Gastroesophageal sphincter (tissue), 3 donors: ENCODE data around the gene RGPD6.
"Not testable (repeated sequence)": the region's sequence is repeated elsewhere in the genome, so short reads cannot be mapped to it uniquely, and the experiment has no call there.

Experiments
- CTCF ChIP-seq, 4 experiments: fragments of 200-600 bp in 2 of 4; fragments of 450-650 bp in 2 of 4; sonication (generic) in 1 of 4; IDR thresholded peaks; one replicate each; pipeline ENCODE4 v1.5.1; 2017 to 2019; ENCODE audit warnings: antibody characterized with exemption in 4 of 4, mild to moderate bottlenecking in 2 of 4, moderate library complexity in 2 of 4
- EP300 ChIP-seq: sonication (generic); formaldehyde crosslinking; IDR thresholded peaks from one replicate; pipeline ENCODE4 v1.6.1; 2017; ENCODE audit warnings: antibody characterized with exemption, mild to moderate bottlenecking
- POLR2A ChIP-seq, 2 donors: fragments of 450-650 bp; IDR thresholded peaks; one replicate each; pipeline ENCODE4 v1.6.1; 2017; ENCODE audit warnings: antibody characterized with exemption in 2 of 2, mild to moderate bottlenecking in 2 of 2, moderate library complexity in 1 of 2
- POLR2AphosphoS5 ChIP-seq: sonication (generic); formaldehyde crosslinking; IDR thresholded peaks from one replicate; pipeline ENCODE4 v1.6.1; 2017; ENCODE audit warnings: antibody characterized with exemption

DNA sequence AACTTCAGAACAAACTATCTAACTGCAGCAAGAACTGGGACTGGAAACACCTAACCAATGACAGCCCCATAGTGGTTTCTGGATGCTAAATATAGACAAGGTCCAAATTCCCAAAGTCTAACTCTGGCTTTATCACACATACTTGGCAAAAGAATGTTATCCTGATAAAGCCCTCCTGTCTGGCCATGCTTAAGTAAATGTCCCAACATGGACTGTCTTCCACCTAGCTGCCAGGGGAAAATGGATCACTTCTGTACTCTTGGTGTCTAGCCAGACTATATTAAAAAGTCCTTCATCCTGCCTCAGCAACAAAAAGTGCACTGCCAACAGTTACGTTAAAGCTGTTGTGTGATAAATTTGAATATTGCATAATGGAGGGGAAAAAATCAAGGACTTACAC lies 11.5 kb upstream of the RGPD6 start:
- TF ChIP-seq POLR2AphosphoS5; CTCF (IDR thresholded peaks at IDR 0.05); POLR2A (IDR thresholded peaks at IDR 0.05); EP300: not testable (repeated sequence)
